ENCODE results near the gene RXRA. TPM values are rescaled to one million over a fixed set of nuclear protein-coding genes. Genes with fewer than 3 reads are reported as not detected.

RXRA gene
- total and polyA plus RNA-seq, 10 of the 15 experiments (the other 5 are each of a cell fraction or from before 2014, with no cell fraction given): 0.89 to 36.8 (median 11.1) TPM

GRCh38 chr9:134297083-134297410 is 29.2 kb upstream of the RXRA start:
- BruUV-seq (replicated peaks): no TSS peak
- 74% methylated on average over 13 of the region's 14 CpGs for WGBS (ENCODE audit: insufficient coverage, insufficient replicate concordance, low lambda C conversion rate, missing lambda C conversion rate)
- ATAC-seq: no peak
- no peak for FAIRE-seq
- SMC1A ChIA-PET (ENCODE audit: uncharacterized antibody, unreplicated experiment): no interaction called here
- Histone ChIP-seq H3K4me1 (ENCODE audit: control insufficient read depth, insufficient read depth, low read length) (peaks cover 8% of the 10 kb centered on the region), H3K9ac (ENCODE audit: control insufficient read depth, insufficient read depth, low read length) (no peak overlapping the region), H2AFZ (ENCODE audit: control insufficient read depth, low read depth, low read length) (no peak overlapping the region), H3K36me3 (ENCODE audit: control insufficient read depth in 2 of 2, insufficient read depth in 2 of 2, low read length in 1 of 2) (no peaks in the 10 kb centered on the region), H3K79me2 (ENCODE audit: control insufficient read depth, insufficient read depth, low read length) (no peaks in the 10 kb centered on the region), H3K9me3 (replicated peaks; ENCODE audit: control insufficient read depth, insufficient read depth, low read length) (no peaks in the 10 kb centered on the region; the same call in 2 of the 3 replicates), H3K4me3 (no peak overlapping the region), H3K27ac (ENCODE audit: control insufficient read depth, insufficient read depth) (no peak overlapping the region), H3K27me3 (replicated peaks in 1 of 2; ENCODE audit: control insufficient read depth in 2 of 2, insufficient read depth in 2 of 2, low read length in 1 of 2) (no peaks in the 10 kb centered on the region; a peak in 2 of 4 replicates), H4K20me1 (ENCODE audit: control insufficient read depth, insufficient read depth) (no peaks in the 10 kb centered on the region), H3K4me2 (ENCODE audit: control insufficient read depth, insufficient read depth) (no peak overlapping the region)
- RAD21 ChIA-PET (ENCODE audit: unreplicated experiment): no interaction called here
- intact Hi-C loops (cut with micrococcal nuclease; ENCODE audit: unreplicated experiment) (no loop called here), in situ Hi-C loops (cut with MboI) (no loop called here)
- CTCF ChIA-PET: no interaction called here
- DNase-seq (ENCODE audit: low read depth, low spot score): no peak
- TF ChIP-seq USF1 (IDR thresholded peaks at IDR 0.05; ENCODE audit: borderline replicate concordance, extremely low read length, insufficient read depth, low read depth, low read length) (no peak), NKRF (conservative IDR thresholded peaks at IDR 0.05) (no peak), MEF2A (IDR thresholded peaks at IDR 0.05; ENCODE audit: insufficient read depth, low read depth, low read length) (no peak), KAT2A (conservative IDR thresholded peaks at IDR 0.05; ENCODE audit: control insufficient read depth, low read depth, low read length) (no peak), NFYA (IDR thresholded peaks at IDR 0.05; ENCODE audit: borderline replicate concordance, low read depth, low read length) (no peak), ETV6 (conservative IDR thresholded peaks at IDR 0.05 in 1 of 2, IDR thresholded peaks at IDR 0.05 in 1 of 2; ENCODE audit: borderline replicate concordance in 1 of 2, low read depth in 1 of 2) (no peak), ZNF207 (IDR thresholded peaks at IDR 0.05; ENCODE audit: borderline replicate concordance) (no peak), KLF5 (IDR thresholded peaks at IDR 0.05; ENCODE audit: partially characterized antibody) (no peak), EP300 (IDR thresholded peaks at IDR 0.05; ENCODE audit: borderline replicate concordance in 1 of 2, control insufficient read depth in 1 of 2, low read depth in 2 of 2, low read length in 2 of 2) (no peak), SMAD5 (IDR thresholded peaks at IDR 0.05; ENCODE audit: low read depth) (no peak)
- TF ChIP-seq, protein P1, sequence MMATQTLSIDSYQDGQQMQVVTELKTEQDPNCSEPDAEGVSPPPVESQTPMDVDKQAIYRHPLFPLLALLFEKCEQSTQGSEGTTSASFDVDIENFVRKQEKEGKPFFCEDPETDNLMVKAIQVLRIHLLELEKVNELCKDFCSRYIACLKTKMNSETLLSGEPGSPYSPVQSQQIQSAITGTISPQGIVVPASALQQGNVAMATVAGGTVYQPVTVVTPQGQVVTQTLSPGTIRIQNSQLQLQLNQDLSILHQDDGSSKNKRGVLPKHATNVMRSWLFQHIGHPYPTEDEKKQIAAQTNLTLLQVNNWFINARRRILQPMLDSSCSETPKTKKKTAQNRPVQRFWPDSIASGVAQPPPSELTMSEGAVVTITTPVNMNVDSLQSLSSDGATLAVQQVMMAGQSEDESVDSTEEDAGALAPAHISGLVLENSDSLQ (IDR thresholded peaks at IDR 0.05): no peak
- POLR2A ChIA-PET: no interaction called here

Measured in GM12878 (cell line).